Stimulated activated CD4-positive, alpha-beta T cell treated with anti-CD3 and anti-CD28 coated beads, TNF-alpha, amount 100 ng/mL, for 24 hours (primary cell): ENCODE results near the gene CBX8.
"Not testable (repeated sequence)": the region's sequence is repeated elsewhere in the genome, so short reads cannot be mapped to it uniquely, and the experiment has no call there.

Source experiments
- DNase-seq, 3 experiments: peaks; one replicate each; pipeline ENCODE4 v3.0.0-alpha.2; 2020; ENCODE audit warnings: low read depth in 3 of 3

The CBX8 gene

DNA sequence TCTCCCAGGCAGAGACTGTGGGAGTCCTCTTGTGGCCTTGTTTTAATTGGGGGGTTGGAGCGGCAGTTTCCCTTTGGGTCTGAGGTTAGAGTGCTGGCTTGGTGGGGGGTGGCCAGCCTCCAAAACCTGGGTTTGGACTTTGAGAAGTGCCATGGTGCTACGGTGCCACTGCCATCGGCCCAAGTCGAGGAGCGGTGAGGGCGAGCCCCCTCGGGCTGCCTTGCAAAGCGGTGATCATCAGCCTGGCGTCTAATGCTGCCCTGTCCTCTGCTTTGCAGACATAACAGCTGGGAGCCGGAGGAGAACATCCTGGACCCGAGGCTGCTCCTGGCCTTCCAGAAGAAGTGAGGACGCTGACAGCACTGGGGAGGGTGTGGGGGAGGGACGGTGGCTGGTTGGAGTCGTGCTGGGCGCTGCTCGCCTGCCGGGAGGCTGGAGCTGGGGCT lies 17.8 kb downstream of the CBX8 start:
- no peak for DNase-seq

DNA sequence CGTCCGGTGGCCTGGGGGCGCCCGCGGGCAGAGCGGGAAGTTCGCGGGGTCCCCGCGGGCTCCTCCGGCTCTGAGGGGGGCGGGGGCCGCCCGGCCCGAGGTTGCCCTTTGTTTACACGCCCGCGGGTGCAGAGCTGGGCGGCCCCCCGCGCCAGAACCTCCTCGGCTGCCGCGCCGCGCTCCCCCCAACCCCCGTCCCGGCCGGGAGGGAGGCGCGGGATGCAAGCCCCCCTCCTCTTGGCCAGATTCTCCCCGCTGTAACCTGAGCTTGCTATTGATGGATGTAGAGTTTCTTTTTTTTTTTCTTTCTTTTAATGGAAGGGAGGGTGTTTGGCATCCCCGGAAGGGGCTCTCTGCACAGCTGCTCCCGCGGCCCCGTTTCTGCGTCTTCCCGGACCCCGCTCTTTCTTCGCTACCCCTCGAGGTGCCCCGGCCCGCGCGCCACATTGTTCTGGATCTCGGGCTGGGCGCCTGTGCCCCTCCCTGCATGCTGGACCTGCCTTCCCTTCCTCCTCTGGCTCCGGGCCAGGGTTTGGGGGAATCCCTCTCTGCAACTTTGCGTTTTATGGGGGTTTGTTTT lies 18.3 kb downstream of the CBX8 start:
- no peak for DNase-seq

DNA sequence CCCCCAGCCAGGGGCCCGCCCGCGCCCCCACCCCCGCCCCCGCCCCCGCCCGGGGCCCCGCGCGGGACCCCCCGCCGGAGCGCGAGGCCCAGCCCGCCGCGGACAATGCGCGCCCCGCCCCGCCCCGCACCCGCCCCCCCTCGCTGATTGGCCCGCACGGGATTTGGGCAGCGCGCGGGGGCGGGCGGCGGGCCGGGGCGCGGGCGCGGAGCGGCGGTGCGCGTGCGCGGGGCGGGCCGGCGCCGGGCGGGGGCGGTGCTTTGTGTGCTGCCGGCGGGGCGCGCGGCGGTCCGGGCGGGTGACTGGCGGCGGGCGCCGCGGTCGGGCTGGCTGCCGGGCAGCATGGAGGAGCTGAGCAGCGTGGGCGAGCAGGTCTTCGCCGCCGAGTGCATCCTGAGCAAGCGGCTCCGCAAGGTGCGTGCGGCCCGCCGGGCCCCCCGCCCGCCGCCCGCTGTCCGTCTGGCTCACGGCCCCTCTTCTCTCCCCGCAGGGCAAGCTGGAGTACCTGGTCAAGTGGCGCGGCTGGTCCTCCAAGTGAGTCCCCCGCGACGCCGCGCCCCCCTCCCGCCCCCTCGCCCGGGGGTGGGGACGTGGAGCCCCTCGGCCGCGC lies 18.9 kb downstream of the CBX8 start, which contains the start of gene CBX2:
CBX2 (plus strand) TSS at position 255 of the 610 bp plus-strand sequence; CDS start at position 343, 88 bp downstream.
- DNase-seq: peak; percentile 53 to 81 (median 66)

DNA sequence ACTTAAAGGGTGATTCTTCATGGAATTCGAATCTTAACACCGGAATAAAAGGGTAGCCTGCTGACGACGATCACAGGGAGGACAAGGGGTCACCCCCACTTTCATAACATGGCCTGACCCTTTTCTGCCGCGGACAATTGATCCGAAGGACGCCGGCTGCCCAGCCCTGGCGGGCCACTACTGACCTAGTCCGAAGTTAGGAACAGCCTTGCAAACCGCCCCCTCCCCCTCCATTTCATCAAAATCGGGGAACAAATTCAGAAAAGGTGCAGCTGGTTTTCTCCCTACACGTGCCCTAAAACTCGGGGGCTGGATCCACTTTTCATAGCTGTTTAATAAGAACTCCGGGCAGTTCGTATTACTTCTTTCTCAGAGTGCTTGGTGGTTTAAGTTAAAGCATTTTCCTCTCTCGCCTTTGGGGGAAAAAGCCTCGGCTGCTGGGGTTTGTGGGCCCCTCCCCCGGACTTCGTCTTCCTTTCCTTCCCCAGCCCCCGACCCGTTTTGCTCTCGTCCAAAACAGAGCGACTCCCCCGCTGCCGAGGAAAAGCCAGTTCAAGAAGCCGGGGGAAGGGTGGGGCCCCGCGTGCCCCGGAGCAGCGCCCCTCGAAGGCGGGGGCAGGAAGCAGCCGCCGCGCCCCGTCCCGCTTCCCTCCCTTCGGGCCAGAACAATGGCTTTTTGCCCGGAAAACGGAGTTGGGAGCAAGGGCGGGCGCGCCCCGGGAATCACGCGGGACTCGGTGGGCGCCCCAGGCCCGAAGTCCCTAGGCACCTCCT lies 19.6 kb downstream of the CBX8 start:
- peak in 1 of 3 experiments; percentile 38 for DNase-seq

DNA sequence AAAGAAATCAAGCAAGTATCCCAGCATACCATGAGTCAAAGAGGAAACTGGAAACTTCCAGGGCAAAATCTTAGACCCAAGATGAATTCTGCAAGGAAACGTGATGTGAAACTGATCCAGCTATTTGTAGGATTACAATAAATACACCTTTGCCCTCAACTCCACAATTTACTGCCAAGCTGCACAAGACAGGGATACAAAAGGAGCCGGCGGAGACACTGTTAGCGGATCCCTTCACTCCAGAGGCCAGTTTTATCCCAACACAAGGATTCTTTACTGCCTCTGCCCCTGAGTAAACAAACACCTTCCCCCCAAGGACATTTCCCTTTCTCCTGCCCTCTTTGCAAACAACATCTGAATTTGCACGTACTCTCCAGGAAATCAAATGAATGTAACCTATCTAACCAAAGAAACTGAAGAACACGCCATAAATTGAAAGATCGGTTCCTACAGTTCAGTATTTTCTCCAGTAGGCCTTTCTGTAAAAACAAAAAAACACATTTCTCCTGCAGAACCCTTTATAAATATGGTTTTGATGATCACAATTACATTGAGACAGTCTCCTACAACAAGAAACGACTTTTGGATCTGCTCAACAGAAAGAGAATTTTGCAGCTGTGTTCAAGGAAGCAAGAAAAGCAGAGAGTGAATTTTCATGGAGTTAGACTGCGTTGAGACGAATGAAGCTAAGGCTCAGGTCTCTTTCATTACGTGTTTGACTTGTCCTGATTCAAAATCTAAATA lies 20.3 kb downstream of the CBX8 start:
- DNase-seq: no peak

DNA sequence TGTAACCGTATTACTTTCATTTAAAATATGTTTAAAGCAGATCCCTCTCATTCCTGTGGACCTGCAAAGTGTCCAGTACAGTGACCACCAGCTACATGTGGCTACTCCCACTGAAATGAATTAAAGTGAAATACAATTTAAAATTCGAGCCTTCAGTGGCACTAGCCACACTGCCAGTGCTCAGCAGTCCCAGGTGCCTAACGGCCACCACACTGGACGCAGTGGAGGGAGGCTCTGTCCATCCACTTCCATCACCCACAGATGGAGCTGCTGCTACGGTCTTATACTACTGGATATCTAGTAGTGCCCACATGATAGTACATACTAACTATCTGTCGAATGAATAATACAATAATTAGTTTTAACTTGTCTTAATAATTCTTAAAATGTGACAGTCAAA lies 21.2 kb downstream of the CBX8 start:
- DNase-seq: no peak

DNA sequence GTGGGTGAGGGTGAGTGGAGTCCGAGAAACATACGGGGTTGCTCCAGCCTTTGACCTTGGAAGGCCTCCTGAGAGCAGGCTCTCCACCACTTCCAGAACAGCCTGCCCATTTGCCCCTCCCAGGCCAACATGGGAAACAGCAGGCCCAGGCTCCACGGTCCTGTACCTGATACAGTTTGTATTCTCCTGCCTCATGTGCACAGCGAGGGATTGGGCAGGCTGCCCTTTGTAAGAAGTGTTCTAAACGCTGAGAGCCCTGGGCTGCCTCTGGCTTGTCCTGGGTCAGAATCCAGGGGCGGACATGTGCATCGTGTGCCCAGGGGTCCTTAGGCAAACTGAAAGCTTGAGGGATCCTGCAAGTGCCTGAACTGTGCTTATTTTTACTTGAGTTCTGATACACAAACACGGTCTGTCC lies 22.3 kb downstream of the CBX8 start:
- no peak for DNase-seq

DNA sequence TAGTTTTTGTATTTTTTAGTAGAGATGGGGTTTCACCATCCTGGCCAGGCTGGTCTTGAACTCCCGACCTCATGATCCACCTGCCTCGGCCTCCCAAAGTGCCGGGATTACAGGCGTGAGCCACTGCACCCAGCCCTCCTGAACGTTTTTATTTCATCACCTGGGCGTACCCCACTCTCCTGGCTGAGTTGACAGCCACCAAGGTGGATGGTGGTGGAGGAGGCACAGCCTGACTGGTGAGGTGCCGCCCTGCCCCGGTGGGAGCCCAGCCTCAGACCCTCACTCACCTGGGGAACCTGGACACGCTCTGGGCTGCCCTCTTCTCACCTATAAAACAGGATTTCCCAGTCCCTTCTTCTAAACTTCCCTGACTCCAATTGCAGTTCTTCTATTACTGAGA lies 24.2 kb downstream of the CBX8 start:
- DNase-seq: not testable (repeated sequence)

DNA sequence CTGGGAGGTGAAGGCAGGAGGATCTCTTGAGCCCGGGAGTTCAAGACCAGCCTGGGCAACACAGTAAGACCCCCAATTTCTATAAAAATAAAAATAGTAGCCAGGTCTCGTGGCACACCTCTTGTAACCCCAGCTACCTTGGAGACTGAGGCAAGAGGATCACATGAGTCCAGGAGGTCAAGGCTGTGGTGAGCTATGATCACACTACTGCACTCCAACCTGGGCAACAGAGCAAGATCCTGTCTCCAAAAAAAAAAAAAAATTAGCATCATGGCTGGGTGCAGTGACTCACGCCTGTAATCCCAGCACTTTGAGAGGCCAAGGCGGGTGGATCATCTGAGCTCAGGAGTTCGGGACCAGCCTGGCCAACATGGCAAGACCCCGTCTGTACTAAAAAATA lies 25.6 kb downstream of the CBX8 start:
- DNase-seq: no peak

DNA sequence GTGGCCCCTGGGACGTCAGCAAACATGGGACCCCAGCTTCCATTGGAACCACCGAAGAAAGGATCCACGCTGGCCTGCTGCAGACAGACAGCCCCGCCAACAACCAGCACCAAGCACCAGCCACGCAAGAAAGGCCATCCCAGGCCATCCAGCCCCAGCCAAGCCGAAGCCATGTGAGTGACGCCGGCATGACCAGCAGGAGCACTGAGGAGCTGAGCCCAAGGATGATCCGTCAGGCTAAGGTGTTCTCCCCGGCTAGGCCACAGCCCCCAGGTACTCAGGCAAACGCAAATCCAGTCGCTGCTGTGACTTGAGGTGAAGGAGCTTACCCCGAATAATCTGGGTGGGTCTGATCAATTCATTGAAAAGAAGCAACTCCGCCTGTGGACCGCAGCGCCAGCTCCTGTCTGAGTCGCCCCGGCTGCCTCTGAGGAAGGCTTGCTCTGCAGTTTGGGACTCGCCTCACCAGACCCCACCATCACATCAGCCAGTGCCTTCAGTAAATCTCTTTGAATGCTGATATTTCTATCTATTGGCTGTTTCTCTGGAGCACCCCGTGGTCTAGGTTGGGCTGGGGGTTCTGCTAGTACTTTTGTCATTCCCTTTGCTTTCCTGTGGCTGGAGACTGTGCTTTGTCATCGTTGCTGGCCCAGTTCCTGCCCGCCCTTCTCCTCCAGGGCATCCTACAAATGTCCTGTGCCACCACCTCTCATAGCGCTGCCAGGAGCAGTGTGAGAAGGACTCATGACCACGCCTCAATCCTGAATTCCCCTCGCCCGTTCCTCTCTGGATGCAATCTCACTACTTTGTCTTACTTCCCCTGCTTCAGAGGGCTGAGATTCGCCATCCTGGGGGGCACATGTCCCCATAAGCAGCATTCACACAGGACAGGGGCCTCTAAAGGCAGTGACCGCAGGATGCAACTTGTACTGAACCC lies 27.0 kb downstream of the CBX8 start:
- DNase-seq: no peak

DNA sequence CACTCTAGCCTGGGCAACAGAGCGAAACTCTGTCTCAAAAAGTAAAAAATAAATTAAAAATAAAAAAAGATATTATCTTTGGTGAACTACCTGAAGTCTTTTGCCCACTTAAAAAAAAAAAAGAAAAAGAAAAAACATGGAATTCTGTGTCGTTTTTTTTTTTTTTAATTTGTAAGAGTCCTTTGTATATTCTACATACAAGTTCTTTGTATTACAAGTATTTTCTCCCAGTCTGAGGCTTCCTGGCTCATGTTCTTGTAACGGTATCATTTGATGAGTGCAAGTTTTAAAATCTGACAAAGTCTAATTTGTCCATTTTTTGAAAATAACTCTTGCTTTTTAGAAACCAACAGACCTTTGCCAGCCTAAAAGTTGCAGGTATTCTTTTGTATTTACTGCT lies 31.2 kb downstream of the CBX8 start:
- DNase-seq: no peak

DNA sequence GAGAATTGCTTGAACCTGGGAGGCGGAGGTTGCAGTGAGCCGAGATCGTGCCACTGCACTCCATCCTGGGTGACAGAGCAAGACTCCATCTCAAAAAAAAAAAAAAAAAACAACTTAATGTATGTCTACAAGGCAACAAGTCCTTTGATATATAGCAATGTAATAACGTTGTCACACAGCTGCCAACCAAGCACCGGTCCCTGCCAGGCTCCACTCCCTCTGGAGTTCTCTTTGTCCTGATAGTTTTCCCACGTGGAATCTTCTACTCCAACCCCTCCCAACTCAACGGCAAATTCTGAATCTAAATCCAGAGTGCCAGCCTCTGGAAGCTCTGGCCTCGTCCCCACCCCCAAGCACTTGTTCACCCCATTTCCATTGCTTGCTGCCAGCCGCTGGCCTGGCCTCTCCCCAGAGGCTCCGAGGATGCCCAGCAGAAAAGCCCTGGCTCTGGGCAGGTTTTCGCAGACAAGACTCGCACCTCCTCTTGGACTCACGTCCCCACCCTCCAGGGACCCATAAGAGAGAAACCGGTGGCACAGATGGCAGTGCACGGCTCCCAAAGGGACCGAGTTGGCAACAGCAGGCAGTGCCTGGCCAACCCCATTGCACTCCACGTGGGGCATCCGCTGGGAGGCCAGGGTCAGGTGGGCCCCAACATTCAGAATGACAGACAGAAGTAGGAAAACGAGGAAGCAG lies 34.8 kb downstream of the CBX8 start:
- DNase-seq: no peak

DNA sequence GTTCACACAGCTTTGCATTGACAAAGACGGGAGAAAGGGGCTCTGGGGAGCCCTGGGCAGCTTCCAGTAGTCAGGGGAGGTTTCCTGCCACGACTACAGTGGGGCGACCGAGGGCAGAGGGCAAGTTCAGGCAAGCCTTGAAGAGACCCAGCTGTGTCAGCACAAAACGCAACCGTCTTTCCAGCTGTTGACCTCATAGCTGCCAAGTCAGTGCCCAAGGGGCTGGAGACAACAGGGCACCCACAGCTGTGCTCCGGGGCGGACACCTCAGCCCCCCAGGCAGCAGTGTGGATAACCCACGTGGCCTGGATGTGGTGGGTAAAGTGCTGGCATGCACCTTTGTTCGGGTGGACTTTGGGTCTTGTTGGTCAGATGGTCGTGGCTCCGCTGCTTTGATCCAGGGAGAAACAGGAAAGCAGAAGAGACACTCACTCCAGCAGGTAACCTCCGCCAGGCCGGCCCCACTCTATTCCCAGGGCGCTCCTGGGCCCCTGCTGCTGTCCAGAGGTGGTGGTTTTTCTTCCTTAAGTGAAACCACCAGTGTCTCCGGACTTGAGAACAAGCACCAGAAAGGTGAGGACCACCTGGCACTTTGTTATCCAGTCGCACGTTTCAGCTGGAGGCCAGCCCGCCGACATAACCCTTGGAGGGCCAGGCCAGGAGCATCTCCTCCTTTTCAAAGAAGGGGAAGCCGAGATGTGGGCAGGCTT lies 36.5 kb downstream of the CBX8 start:
- DNase-seq: no peak

DNA sequence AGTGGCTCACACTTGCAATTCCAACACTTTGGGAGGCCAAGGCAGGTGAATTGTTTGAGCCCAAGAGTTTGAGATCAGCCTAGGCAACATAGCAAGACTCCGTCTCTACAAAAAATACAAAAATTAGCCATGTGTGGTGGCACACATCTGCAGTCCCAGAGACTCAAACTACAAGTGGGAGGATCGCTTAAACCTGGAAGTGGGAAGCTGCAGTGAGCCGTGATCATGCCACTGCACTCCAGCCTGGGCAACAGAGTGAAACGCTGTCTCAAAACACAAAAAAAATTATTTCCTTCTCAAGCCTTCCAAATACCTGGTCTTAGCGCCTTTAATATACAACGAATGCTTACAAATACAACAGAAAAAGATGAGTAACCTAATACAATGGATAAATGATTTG lies 38.6 kb downstream of the CBX8 start:
- DNase-seq: no peak

DNA sequence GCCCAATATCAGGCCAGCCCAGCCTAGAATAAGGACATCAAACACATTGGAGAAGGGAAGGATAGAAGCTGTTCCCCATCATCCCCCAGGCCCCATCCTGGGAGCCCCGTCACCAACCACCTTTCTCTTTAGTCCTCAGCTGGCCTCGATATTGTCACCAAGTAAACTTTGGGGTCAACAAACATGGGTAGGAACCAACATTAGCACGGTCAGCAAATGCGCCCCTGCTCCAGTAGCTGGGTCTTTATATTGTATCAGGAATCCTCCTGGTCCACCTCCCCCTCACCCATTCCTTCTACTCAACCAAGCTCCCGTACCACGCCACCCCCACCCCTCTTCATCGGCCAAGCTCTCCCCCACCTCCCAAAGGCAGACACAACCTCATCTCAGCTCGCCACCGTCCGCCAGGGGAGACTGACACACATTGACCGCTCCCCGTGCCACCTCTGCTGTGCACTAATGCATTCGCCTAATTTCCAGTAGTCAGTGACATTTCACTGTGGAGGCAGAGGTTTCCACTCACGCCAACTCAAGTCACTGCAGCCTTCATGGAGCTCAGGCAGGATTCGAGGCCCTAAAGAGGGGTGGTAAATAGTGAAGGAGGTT lies 39.6 kb downstream of the CBX8 start:
- no peak for DNase-seq

DNA sequence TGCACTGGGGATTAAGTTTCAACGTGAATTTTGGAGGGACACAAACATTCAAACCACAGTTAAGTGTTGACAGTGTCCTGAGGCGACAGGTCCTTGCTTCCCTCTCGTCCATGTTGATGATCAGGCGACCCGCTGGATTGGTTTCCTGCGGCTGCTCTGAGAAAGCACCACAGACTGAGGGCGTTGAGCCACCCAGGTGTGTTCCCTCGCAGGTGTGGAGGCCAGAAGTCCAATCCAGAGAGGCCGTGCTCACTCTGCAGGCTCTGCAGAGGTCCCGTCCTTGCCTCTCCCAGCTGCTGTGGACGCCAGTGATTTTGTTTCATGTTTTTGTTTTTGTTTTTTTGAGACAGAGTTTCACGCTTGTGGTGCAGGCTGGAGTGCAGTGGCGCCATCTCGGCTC lies 41.3 kb downstream of the CBX8 start:
- DNase-seq: no peak

DNA sequence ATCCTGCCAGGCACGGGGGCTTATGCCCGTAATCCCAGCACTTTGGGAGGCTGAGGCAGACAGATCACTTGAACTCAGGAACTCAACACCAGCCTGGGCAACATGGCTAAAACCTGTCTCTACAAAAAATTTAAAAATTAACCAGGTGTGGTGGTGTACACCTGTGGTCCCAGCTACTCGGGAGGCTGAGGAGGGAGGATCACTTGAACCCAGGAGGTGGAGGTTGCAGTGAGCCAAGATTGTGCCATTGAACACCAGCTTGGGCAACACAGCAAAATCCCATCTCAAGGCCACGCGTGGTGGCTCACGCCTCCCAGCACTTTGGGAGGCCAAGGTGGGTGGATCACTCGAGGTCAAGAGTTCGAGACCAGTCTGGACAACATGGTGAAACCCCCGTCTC lies 42.0 kb downstream of the CBX8 start:
- DNase-seq: not testable (repeated sequence)

DNA sequence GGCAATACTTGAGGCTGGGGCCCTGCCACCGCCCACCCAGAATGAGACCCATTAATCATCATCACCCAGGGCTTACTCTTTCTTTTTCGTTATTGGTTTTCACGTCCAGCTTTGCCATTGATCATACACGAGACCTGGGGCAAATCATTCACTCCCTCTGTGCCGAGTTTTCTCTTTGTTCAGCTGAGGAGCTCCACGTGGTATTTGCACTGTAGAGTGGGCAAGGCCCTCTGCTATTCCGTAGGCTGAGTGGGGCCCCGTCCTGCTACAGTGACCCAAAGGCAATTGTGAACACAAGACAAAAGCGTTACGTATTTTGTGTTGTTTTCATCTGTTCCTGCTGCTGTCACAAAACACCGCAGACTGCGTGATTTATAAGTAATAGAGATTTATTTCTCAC lies 42.5 kb downstream of the CBX8 start:
- no peak for DNase-seq

DNA sequence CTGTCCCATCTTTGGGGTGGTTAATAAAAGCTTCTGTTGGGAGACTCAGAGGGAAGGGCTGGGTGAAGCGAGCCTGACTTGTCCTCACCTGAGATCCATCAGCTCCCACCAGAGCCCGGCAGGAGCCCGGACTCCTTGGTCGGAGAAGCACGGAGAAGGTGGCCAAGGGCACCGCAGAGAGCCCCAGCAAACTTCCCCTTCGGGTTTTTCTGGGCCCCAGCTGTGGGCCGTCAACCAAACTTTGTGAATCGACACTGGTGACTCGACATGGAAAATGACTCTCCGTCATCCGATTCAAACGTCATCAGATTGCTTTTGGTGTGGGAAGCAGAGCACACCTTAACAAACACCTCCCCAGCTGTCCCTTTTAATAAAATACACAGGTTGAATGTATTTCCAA lies 44.7 kb downstream of the CBX8 start:
- DNase-seq: peak in 2 of 3 experiments; percentile 20 to 21
